Measurements from ENCODE around the gene ANXA4.

ANXA4 gene

GRCh38 chr2:69724540-69725159 is 17.3 kb upstream of the ANXA4 start:
- in situ Hi-C loops (cut with HindIII; ENCODE audit: low pct_ligation_motif_present, low sequenced_read_pairs): no loop called here

GRCh38 chr2:69725706-69726360 is 16.1 kb upstream of the ANXA4 start:
- in situ Hi-C loops (cut with HindIII; ENCODE audit: low pct_ligation_motif_present, low sequenced_read_pairs): no loop called here
- DNase-seq: no peak
- no peak for TF ChIP-seq CTCF (IDR thresholded peaks at IDR 0.05; ENCODE audit: low read depth, low read length, missing control alignments)
- no peak overlapping the region for H3K27ac ChIP-seq
- H3K36me3 ChIP-seq (replicated peaks): no peaks in the 10 kb centered on the region
- no peak overlapping the region for H3K4me3 ChIP-seq (ENCODE audit: low read depth, low read length)
- no peaks in the 10 kb centered on the region for H3K27me3 ChIP-seq (replicated peaks)

More at GRCh38 chr2:69724540-69725159, 17.3 kb upstream of the ANXA4 start:
- Histone ChIP-seq H3K4me3 (ENCODE audit: low read depth, low read length) (peak overlapping the region; percentile 30), H3K27ac (no peak overlapping the region), H3K36me3 (replicated peaks) (no peaks in the 10 kb centered on the region), H3K27me3 (replicated peaks) (no peaks in the 10 kb centered on the region)
- peak; percentile 75 for DNase-seq
- peak; percentile 86 for TF ChIP-seq CTCF (IDR thresholded peaks at IDR 0.05; ENCODE audit: low read depth, low read length, missing control alignments)

- H3K27ac ChIP-seq: no peak overlapping the region
- no peaks in the 10 kb centered on the region for H3K27me3 ChIP-seq (replicated peaks)
- H3K4me3 ChIP-seq (ENCODE audit: low read depth, low read length): no peak overlapping the region
- no peak for TF ChIP-seq CTCF (IDR thresholded peaks at IDR 0.05; ENCODE audit: low read depth, low read length, missing control alignments)
- DNase-seq: no peak
- H3K36me3 ChIP-seq (replicated peaks): no peaks in the 10 kb centered on the region
- in situ Hi-C loops (cut with HindIII; ENCODE audit: low pct_ligation_motif_present, low sequenced_read_pairs): no loop called here
These were observed 12.7 kb upstream of the ANXA4 start for GRCh38 chr2:69729266-69729665.

- in situ Hi-C loops (cut with HindIII; ENCODE audit: low pct_ligation_motif_present, low sequenced_read_pairs): no loop called here
- DNase-seq: no peak
- Histone ChIP-seq H3K4me3 (ENCODE audit: low read depth, low read length) (no peak overlapping the region), H3K27ac (no peak overlapping the region), H3K36me3 (replicated peaks) (no peaks in the 10 kb centered on the region), H3K27me3 (replicated peaks) (no peaks in the 10 kb centered on the region)
- TF ChIP-seq CTCF (IDR thresholded peaks at IDR 0.05; ENCODE audit: low read depth, low read length, missing control alignments): no peak
These were observed 12.2 kb upstream of the ANXA4 start for GRCh38 chr2:69729781-69730180.

GRCh38 chr2:69731147-69731970 is 10.6 kb upstream of the ANXA4 start:
- in situ Hi-C loops (cut with HindIII; ENCODE audit: low pct_ligation_motif_present, low sequenced_read_pairs): no loop called here
- no peak overlapping the region for H3K27ac ChIP-seq
- TF ChIP-seq CTCF (IDR thresholded peaks at IDR 0.05; ENCODE audit: low read depth, low read length, missing control alignments): no peak

More at GRCh38 chr2:69731147-69731970, 10.6 kb upstream of the ANXA4 start:
- Histone ChIP-seq H3K4me3 (ENCODE audit: low read depth, low read length) (no peak overlapping the region), H3K27me3 (replicated peaks) (no peaks in the 10 kb centered on the region), H3K36me3 (replicated peaks) (no peaks in the 10 kb centered on the region)
- no peak for DNase-seq

Measured in brain microvascular endothelial cell (primary cell).